HFFc6 (cell line): Measurements from ENCODE around the gene RALGPS1. TPM values are rescaled to one million over a fixed set of nuclear protein-coding genes. Genes with fewer than 3 reads are reported as not detected.

Source experiments
- DNase-seq: peaks from one replicate; pipeline ENCODE4 v3.0.0-alpha.2; 2018
- H3K27ac Mint-ChIP-seq: 2 replicates; pipeline ENCODE4 v1.8.0; 2020; ENCODE audit warnings: mild to moderate bottlenecking, mixed read lengths
- H3K27me3 Mint-ChIP-seq: 2 replicates; pipeline ENCODE4 v1.8.0; 2021; ENCODE audit warnings: mild to moderate bottlenecking, moderate library complexity, mixed read lengths; ENCODE audit not compliant: insufficient read depth
- H3K36me3 Mint-ChIP-seq: 2 replicates; pipeline ENCODE4 v1.8.0; 2021; ENCODE audit warnings: low read depth, mixed read lengths
- H3K4me1 Mint-ChIP-seq: 2 replicates; pipeline ENCODE4 v1.8.0; 2020; ENCODE audit warnings: low read depth, mixed read lengths
- H3K4me3 Mint-ChIP-seq: 2 replicates; pipeline ENCODE4 v1.8.0; 2020; ENCODE audit warnings: mild to moderate bottlenecking, moderate library complexity, mixed read lengths
- H3K9me3 Mint-ChIP-seq: 2 replicates; pipeline ENCODE4 v1.8.0; 2020; ENCODE audit warnings: mild to moderate bottlenecking, mixed read lengths
- total RNA-seq, 6 experiments: library from RNA; stranded (reverse); fragmentation: NEBNext Ultra II Directional; extraction: Animal tissue kit (Norgen Biotek cat#: 25700); gene quantifications; 2 replicates in 1 of 6; 3 replicates in 5 of 6; pipeline ENCODE4 v1.2.3, GENCODE V29; 2021
- TF ChIP-seq, protein P1 (sequence below): fragments of 200-600 bp; sonication (generic); IDR thresholded peaks from 2 replicates; pipeline ENCODE4 v1.5.0; 2021; ENCODE audit warnings: antibody characterized with exemption, mild to moderate bottlenecking

Gene RALGPS1
- total RNA-seq, 6 experiments from 2014 or later: 0.68 to 1.6 (median 1.1) TPM

DNA sequence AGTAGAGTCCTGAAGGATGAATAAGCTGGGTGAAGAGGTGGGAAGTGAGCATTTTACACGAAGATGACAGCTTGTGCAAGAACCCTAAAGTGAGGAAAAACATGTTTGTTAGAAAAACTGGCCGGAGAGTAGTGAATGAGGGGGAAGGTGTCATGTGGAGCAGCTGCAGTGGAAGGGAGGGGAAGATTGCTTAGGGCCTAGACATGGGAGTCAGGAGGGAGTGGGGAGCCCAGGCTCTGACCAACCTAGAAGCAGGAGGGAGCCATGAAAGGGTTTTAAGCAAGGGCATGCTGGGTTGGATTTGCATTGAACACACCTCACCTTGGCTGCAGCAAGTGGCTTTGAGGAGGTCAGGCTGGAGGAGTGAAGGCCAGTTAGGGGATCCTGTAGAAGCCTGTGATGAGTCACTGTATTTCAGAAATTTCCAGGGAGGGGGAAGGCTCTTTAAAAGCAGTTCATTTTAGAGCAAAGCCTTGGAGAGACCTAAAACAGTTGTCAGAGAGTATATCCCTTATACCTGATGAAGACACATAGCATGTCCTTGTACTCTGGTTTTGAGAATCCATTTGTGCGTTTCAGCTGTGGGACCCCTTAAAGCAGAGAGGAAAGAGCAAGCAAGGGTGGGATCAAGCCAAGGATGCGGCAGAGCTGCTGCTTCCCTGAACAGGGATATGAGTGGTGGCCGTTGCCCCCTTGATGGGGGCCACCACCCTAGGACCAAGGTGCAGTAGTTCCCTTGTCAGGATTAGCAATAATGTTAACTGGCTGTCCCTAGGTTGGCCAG lies 162.5 kb downstream of the RALGPS1 start:
- Mint-ChIP-seq H3K27ac (no peak overlapping the region), H3K4me3 (no peak overlapping the region), H3K36me3 (peaks cover 8% of the 10 kb centered on the region; the same call in 1 of the 2 replicates), H3K4me1 (peaks cover 18% of the 10 kb centered on the region), H3K27me3 (peaks cover 13% of the 10 kb centered on the region), H3K9me3 (peaks cover 11% of the 10 kb centered on the region)
- TF ChIP-seq, protein P1, sequence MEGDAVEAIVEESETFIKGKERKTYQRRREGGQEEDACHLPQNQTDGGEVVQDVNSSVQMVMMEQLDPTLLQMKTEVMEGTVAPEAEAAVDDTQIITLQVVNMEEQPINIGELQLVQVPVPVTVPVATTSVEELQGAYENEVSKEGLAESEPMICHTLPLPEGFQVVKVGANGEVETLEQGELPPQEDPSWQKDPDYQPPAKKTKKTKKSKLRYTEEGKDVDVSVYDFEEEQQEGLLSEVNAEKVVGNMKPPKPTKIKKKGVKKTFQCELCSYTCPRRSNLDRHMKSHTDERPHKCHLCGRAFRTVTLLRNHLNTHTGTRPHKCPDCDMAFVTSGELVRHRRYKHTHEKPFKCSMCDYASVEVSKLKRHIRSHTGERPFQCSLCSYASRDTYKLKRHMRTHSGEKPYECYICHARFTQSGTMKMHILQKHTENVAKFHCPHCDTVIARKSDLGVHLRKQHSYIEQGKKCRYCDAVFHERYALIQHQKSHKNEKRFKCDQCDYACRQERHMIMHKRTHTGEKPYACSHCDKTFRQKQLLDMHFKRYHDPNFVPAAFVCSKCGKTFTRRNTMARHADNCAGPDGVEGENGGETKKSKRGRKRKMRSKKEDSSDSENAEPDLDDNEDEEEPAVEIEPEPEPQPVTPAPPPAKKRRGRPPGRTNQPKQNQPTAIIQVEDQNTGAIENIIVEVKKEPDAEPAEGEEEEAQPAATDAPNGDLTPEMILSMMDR: no peak
- DNase-seq: no peak

DNA sequence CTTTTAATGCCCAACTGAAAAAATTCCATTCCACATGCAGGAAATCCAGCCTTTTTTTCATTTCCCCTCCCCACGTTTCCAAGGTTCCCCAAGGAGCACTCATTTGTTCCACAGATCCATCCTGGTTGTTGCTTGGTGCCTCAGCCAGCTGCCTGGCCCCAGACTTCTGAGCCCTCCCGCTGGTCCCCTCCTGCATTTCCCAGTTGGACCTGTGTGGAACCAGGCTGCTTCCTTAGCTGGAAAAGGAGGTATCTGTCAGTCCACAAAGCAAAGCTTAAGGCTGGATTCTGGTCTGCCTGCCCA lies 163.0 kb downstream of the RALGPS1 start:
- TF ChIP-seq, protein P1: no peak
- H3K4me1 Mint-ChIP-seq: peaks cover 18% of the 10 kb centered on the region
- no peak overlapping the region for H3K4me3 Mint-ChIP-seq
- peaks cover 13% of the 10 kb centered on the region for H3K27me3 Mint-ChIP-seq
- H3K27ac Mint-ChIP-seq: no peak overlapping the region
- 0 out of 2 replicates have a peak, but pooled peaks cover 5% of the 10 kb centered on the region for H3K36me3 Mint-ChIP-seq
- no peak for DNase-seq
- H3K9me3 Mint-ChIP-seq: peaks cover 6% of the 10 kb centered on the region; the same call in 1 of the 2 replicates

DNA sequence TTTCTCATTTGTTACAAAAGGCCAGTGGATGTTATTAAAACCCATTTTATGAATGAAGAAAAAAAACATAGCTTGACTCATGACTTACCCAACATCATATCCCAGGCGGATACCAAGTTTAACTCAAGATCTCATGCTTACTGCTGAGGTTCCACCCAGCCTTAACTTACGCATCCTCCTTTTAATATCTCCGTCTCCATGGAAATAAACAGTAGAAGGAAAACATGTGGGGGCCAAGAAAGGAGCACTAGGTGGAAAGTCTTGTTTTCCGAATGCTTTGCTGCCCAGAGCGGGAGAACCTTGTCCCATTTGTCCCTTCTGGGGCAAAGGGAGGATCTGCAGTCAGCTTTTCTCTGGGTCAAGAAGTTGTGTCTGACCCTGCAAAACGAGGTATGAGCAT lies 163.8 kb downstream of the RALGPS1 start:
- 0 out of 2 replicates have a peak, but pooled peaks cover 5% of the 10 kb centered on the region for H3K36me3 Mint-ChIP-seq
- H3K27ac Mint-ChIP-seq: no peak overlapping the region
- TF ChIP-seq, protein P1: no peak
- DNase-seq: no peak
- peaks cover 6% of the 10 kb centered on the region; the same call in 1 of the 2 replicates for H3K9me3 Mint-ChIP-seq
- peaks cover 14% of the 10 kb centered on the region for H3K27me3 Mint-ChIP-seq
- peaks cover 18% of the 10 kb centered on the region for H3K4me1 Mint-ChIP-seq
- no peak overlapping the region for H3K4me3 Mint-ChIP-seq

DNA sequence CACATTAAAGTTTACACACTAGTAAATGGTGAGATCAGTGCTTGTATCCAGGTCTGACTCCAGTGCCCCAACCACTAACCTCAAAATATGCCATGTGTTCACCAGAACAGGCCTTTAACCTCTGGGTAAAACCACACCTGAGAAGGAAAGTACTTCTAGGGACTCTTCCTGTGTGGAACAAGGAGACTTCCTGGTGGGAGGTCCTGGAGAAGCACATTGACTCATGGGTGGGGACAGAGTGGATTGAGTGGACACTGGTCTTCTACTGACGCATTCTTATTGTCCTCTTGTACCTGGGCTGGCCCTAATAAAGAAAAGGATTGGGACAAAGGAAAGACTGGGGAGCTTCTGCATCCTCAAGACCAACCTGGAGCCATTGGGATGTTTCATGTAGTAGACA lies 164.4 kb downstream of the RALGPS1 start:
- Mint-ChIP-seq H3K27ac (no peak overlapping the region), H3K9me3 (peaks cover 6% of the 10 kb centered on the region; the same call in 1 of the 2 replicates), H3K4me3 (no peak overlapping the region), H3K27me3 (peaks cover 14% of the 10 kb centered on the region), H3K36me3 (0 out of 2 replicates have a peak, but pooled peaks cover 5% of the 10 kb centered on the region), H3K4me1 (peaks cover 18% of the 10 kb centered on the region)
- no peak for DNase-seq
- TF ChIP-seq, protein P1: no peak

DNA sequence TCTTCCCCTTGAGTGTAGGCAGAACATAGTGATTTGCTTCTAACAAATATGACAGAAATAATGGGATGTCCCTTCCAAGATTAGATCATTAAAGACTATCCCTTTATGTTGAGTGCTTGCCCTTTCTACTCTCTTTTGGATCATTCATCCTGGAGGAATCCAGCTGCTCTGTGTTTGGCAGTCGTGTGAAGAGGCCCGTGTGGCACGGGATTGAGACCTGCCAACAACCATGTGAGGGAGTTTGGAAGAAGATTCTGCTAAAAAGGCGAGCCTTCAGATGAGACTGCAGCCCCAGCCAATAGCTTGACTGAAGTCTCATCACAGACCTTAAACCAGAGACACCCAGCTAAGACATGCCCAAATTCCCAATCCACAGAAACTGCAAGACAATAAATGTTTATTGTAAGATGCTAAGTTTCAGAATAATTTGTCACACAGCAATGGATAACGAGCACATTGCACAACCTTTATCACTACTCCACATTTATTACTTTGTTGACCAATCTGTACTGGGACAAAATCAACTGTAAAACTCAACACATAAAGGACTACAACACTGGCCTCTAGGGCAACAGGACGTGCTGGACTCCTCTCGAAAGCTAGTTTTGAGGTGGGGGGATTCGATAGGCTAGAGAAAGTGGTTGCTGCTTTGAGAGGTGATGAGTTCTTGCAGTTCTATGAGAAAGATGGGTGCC lies 165.0 kb downstream of the RALGPS1 start:
- peaks cover 6% of the 10 kb centered on the region; the same call in 1 of the 2 replicates for H3K9me3 Mint-ChIP-seq
- TF ChIP-seq, protein P1: no peak
- no peak for DNase-seq
- peaks cover 17% of the 10 kb centered on the region for H3K27me3 Mint-ChIP-seq
- H3K4me3 Mint-ChIP-seq: no peak overlapping the region
- H3K4me1 Mint-ChIP-seq: peaks cover 18% of the 10 kb centered on the region
- no peak overlapping the region for H3K27ac Mint-ChIP-seq
- H3K36me3 Mint-ChIP-seq: 0 out of 2 replicates have a peak, but pooled peaks cover 5% of the 10 kb centered on the region
